CD4-positive, alpha-beta T cell (primary cell): ENCODE results near the gene SNRNP27. TPM values are rescaled to one million over a fixed set of nuclear protein-coding genes. Genes with fewer than 3 reads are reported as not detected.

Experiments
- ATAC-seq: fragments of 200-7000 bp; cut with Tn5 transposase; one replicate; pipeline ENCODE4 v1.10.0; 2022; ENCODE audit warnings: mild to moderate bottlenecking; ENCODE audit not compliant: poor library complexity
- CTCF ChIA-PET: fragments of 350-600 bp; sonication (Branson Sonifier 250); formaldehyde crosslinking; loops from one replicate; lab custom pipeline; 2021; ENCODE audit warnings: antibody characterized with exemption, inconsistent platforms; lab: Charles Lee
- POLR2A ChIA-PET: fragments of 350-600 bp; sonication (Branson Sonifier 250); formaldehyde crosslinking; loops from one replicate; lab custom pipeline; 2021; ENCODE audit warnings: antibody characterized with exemption, inconsistent platforms; lab: Charles Lee
- DNase-seq, 14 experiments: peaks; one replicate each; pipeline ENCODE4 v3.0.0-alpha.2; 2013 to 2020; ENCODE audit warnings: mixed read lengths in 2 of 14
- H3K27ac ChIP-seq, 2 donors: one replicate each; pipeline versions ENCODE4 v1.5.1 to v1.7.0; 2013; ENCODE audit warnings: low read length in 2 of 2, low read depth in 1 of 2, mild to moderate bottlenecking in 1 of 2
- H3K27me3 ChIP-seq, 2 experiments: 1 replicate in 1 of 2; 2 replicates in 1 of 2; pipeline versions ENCODE4 v1.6.1 to v1.7.0; 2013; ENCODE audit warnings: low read length in 2 of 2, control low read depth in 1 of 2, mild to moderate bottlenecking in 1 of 2, moderate library complexity in 1 of 2; ENCODE audit not compliant: insufficient read depth in 2 of 2, control insufficient read depth in 1 of 2
- H3K36me3 ChIP-seq: one replicate; pipeline ENCODE4 v1.6.1; 2013; ENCODE audit warnings: low read length, control low read depth; ENCODE audit not compliant: insufficient read depth
- H3K4me1 ChIP-seq: one replicate; pipeline ENCODE4 v1.6.1; 2013; ENCODE audit warnings: low read length, control low read depth; ENCODE audit not compliant: insufficient read depth
- H3K4me3 ChIP-seq: one replicate; pipeline ENCODE4 v1.5.1; 2013; ENCODE audit warnings: mild to moderate bottlenecking, low read length, moderate library complexity
- H3K9me3 ChIP-seq, 2 experiments: 1 replicate in 1 of 2; 2 replicates in 1 of 2; pipeline versions ENCODE4 v1.6.1 to v1.7.0; 2013; ENCODE audit warnings: low read length in 2 of 2, mild to moderate bottlenecking in 2 of 2, control low read depth in 1 of 2, moderate library complexity in 1 of 2; ENCODE audit not compliant: control insufficient read depth in 1 of 2, insufficient read depth in 1 of 2
- H3K27ac Mint-ChIP-seq: one replicate; pipeline ENCODE4 v1.8.0; 2020; ENCODE audit warnings: mixed read lengths
- H3K27me3 Mint-ChIP-seq: one replicate; pipeline ENCODE4 v1.8.0; 2021; ENCODE audit warnings: mixed read lengths
- H3K36me3 Mint-ChIP-seq: one replicate; pipeline ENCODE4 v1.8.0; 2021; ENCODE audit warnings: low read depth, mixed read lengths
- H3K4me1 Mint-ChIP-seq: one replicate; pipeline ENCODE4 v1.8.0; 2021; ENCODE audit warnings: low read depth, mixed read lengths
- H3K4me3 Mint-ChIP-seq: one replicate; pipeline ENCODE4 v1.8.0; 2020; ENCODE audit warnings: mild to moderate bottlenecking, mixed read lengths
- H3K9me3 Mint-ChIP-seq: one replicate; pipeline ENCODE4 v1.8.0; 2020; ENCODE audit warnings: mixed read lengths
- intact Hi-C, 2 experiments: fragments of 100-400 bp; cut with DNase I in 1 of 2; cut with micrococcal nuclease in 1 of 2; formaldehyde crosslinking; loops; one replicate each; pipeline versions ENCODE4 v1.15.1 to v1.9.0; 2023 to 2025; cut with DNase I, micrococcal nuclease
- total RNA-seq, 174 experiments: library from RNA in 2 of 174; stranded (reverse) in 2 of 174; gene quantifications; one replicate each; pipeline ENCODE4 v1.2.3 and lab custom pipeline; 2021 to 2026
- TF ChIP-seq, protein P1 (sequence below): fragments of 200-600 bp; IDR thresholded peaks from one replicate; pipeline ENCODE4 v1.8.0; 2022; ENCODE audit warnings: antibody characterized with exemption, mild to moderate bottlenecking

The SNRNP27 gene
- total RNA-seq, 2 experiments from 2014 or later, result 50.9 to 54.8 TPM

DNA sequence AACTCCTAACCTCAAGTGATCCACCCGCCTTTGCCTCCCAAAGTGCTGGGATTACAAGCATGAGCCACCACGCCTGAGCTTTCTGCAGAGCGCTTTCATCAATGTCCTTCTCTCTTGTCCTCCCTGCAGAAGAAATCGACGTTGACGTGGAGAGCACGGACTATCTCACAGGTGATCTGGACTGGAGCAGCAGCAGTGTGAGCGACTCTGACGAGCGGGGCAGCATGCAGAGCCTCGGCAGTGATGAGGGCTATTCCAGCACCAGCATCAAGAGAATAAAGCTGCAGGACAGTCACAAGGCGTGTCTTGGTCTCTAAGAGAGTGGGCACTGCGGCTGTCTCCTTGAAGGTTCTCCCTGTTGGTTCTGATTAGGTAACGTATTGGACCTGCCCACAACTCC lies 44.2 kb downstream of the SNRNP27 start:
- peaks cover 8% of the 10 kb centered on the region for H3K4me1 Mint-ChIP-seq
- no peaks in the 10 kb centered on the region for H3K27me3 Mint-ChIP-seq
- H3K9me3 Mint-ChIP-seq, result no peaks in the 10 kb centered on the region
- H3K36me3 Mint-ChIP-seq, result peaks cover 92% of the 10 kb centered on the region
- intact Hi-C loops, result no loop called here
- Histone ChIP-seq H3K27me3 (no peaks in the 10 kb centered on the region), H3K9me3 (no peaks in the 10 kb centered on the region), H3K27ac (no peak overlapping the region), H3K36me3 (peaks cover 66% of the 10 kb centered on the region), H3K4me3 (no peak overlapping the region), H3K4me1 (peaks cover 5% of the 10 kb centered on the region)
- no peak overlapping the region for H3K4me3 Mint-ChIP-seq
- ATAC-seq (no peak), DNase-seq (no peak)
- H3K27ac Mint-ChIP-seq, result no peak overlapping the region
- POLR2A ChIA-PET, result interaction anchor here (1.3 kb wide), 1 partner anchor 186 kb away, joined by 3 read pairs; no protein-coding TSS in a partner anchor
- TF ChIP-seq, protein P1, sequence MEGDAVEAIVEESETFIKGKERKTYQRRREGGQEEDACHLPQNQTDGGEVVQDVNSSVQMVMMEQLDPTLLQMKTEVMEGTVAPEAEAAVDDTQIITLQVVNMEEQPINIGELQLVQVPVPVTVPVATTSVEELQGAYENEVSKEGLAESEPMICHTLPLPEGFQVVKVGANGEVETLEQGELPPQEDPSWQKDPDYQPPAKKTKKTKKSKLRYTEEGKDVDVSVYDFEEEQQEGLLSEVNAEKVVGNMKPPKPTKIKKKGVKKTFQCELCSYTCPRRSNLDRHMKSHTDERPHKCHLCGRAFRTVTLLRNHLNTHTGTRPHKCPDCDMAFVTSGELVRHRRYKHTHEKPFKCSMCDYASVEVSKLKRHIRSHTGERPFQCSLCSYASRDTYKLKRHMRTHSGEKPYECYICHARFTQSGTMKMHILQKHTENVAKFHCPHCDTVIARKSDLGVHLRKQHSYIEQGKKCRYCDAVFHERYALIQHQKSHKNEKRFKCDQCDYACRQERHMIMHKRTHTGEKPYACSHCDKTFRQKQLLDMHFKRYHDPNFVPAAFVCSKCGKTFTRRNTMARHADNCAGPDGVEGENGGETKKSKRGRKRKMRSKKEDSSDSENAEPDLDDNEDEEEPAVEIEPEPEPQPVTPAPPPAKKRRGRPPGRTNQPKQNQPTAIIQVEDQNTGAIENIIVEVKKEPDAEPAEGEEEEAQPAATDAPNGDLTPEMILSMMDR, result no peak
- CTCF ChIA-PET, result interaction anchor here (0.6 kb wide), 1 partner anchor 8 kb away, joined by 3 read pairs; no protein-coding TSS in a partner anchor

DNA sequence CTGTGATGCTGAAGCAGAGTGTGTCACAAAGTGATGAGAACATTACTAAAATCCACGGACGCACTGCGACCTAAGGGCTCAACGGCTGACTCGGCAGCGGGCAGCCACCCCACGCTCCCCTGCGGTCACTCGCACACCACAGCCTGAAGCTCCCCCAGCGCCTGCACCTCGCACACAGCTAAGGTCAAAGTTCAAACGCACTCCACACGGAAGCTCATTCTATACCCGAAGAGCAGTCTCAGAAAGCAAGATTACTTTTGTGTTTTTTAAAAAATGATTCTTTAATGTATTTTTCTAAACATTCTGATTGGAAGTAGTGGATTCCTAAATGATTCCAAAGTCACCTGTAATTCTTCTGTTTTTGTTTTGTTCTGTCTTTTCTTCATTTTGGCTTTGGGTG lies 46.0 kb downstream of the SNRNP27 start:
- ChIA-PET POLR2A (interaction anchor here (0.7 kb wide), 1 partner anchor 19 kb away, joined by 3 read pairs; no protein-coding TSS in a partner anchor), CTCF (no interaction called here)
- Histone ChIP-seq H3K27ac (no peak overlapping the region), H3K4me3 (no peak overlapping the region), H3K27me3 (no peaks in the 10 kb centered on the region), H3K36me3 (peaks cover 74% of the 10 kb centered on the region), H3K9me3 (no peaks in the 10 kb centered on the region), H3K4me1 (no peaks in the 10 kb centered on the region)
- Mint-ChIP-seq H3K9me3 (no peaks in the 10 kb centered on the region), H3K27me3 (no peaks in the 10 kb centered on the region), H3K36me3 (peaks cover 84% of the 10 kb centered on the region), H3K4me1 (peaks cover 9% of the 10 kb centered on the region), H3K4me3 (no peak overlapping the region), H3K27ac (no peak overlapping the region)
- ATAC-seq (no peak), DNase-seq (no peak)
- intact Hi-C loops, result loop anchor here in 1 of 2 experiments (10.0 kb wide), 1 partner anchor 125 kb away; no protein-coding TSS in a partner anchor
- TF ChIP-seq, protein P1, result no peak

DNA sequence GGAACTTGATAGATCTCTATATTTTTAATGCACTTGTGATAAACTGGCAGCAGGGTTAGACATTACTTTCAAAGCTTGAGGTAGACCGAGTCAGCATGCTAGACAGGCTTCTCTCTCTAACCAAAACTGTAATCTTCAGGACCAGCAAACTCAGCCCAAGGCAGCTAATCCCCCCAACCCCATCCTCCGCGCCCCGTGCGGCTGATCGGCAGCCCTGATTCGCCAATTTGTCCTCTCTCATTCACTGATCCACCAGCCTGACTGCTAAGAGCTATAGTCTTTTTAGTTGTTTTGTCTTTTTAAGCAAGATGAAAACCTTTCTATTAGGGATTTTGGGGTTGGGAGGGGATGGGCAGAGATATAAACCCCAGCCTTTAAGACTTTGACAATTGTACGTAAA lies 46.9 kb downstream of the SNRNP27 start:
- Histone ChIP-seq H3K27me3 (no peaks in the 10 kb centered on the region), H3K27ac (no peak overlapping the region), H3K4me3 (no peak overlapping the region), H3K9me3 (no peaks in the 10 kb centered on the region), H3K36me3 (peaks cover 66% of the 10 kb centered on the region), H3K4me1 (peaks cover 9% of the 10 kb centered on the region)
- no peaks in the 10 kb centered on the region for H3K27me3 Mint-ChIP-seq
- ChIA-PET POLR2A (interaction anchor here (0.9 kb wide), 1 partner anchor 26 kb away, joined by 4 read pairs; the partner anchor contains the start of gene MXD1), CTCF (no interaction called here)
- H3K36me3 Mint-ChIP-seq, result peaks cover 76% of the 10 kb centered on the region
- no peak overlapping the region for H3K4me3 Mint-ChIP-seq
- no peak overlapping the region for H3K27ac Mint-ChIP-seq
- intact Hi-C loops, result loop anchor here in 1 of 2 experiments (10.0 kb wide), 1 partner anchor 124 kb away; no protein-coding TSS in a partner anchor
- DNase-seq (no peak), ATAC-seq (no peak)
- H3K4me1 Mint-ChIP-seq, result peaks cover 16% of the 10 kb centered on the region
- TF ChIP-seq, protein P1, result no peak
- H3K9me3 Mint-ChIP-seq, result no peaks in the 10 kb centered on the region
